Lower lobe of right lung (tissue), 2 donors: Measurements from ENCODE around the gene ZNF614. TPM values are rescaled to one million over a fixed set of nuclear protein-coding genes. Genes with fewer than 3 reads are reported as not detected.
A peak's percentile ranks its signal among the peaks of the same experiment; 100 is the strongest.
"Not testable (repeated sequence)": the region's sequence is repeated elsewhere in the genome, so short reads cannot be mapped to it uniquely, and the experiment has no call there.

Experiments used
- ATAC-seq, 2 donors: fragments of 200-7000 bp; cut with Tn5 transposase; one replicate each; pipeline ENCODE4 v1.9.1; 2020 to 2022; ENCODE audit warnings: mild to moderate bottlenecking in 2 of 2, moderate library complexity in 2 of 2
- DNase-seq: peaks from one replicate; pipeline ENCODE4 v3.0.0-alpha.2; 2020
- H3K27ac ChIP-seq: fragments of 200-600 bp; one replicate; pipeline ENCODE4 v1.8.0; 2022
- H3K27me3 ChIP-seq: fragments of 200-600 bp; one replicate; pipeline ENCODE4 v1.8.0; 2022; ENCODE audit warnings: low read depth
- H3K36me3 ChIP-seq: fragments of 200-600 bp; one replicate; pipeline ENCODE4 v1.8.0; 2022; ENCODE audit warnings: mild to moderate bottlenecking
- H3K4me1 ChIP-seq: fragments of 200-600 bp; one replicate; pipeline ENCODE4 v1.8.0; 2022
- H3K4me3 ChIP-seq: fragments of 200-600 bp; one replicate; pipeline ENCODE4 v1.8.0; 2022; ENCODE audit warnings: mild to moderate bottlenecking
- H3K9me3 ChIP-seq: fragments of 200-600 bp; one replicate; pipeline ENCODE4 v1.8.0; 2022
- intact Hi-C: fragments of 100-400 bp; cut with DNase I; formaldehyde crosslinking; loops from one replicate; pipeline ENCODE4 v1.11.0; 2022
- total RNA-seq: library from RNA; stranded (reverse); fragmentation: NEBNext Ultra II Directional; extraction: Animal tissue kit (Norgen Biotek cat#: 25700); gene quantifications from one replicate; pipeline ENCODE4 v1.2.1, GENCODE V29; 2021
- TF ChIP-seq, protein P1 (sequence below): fragments of 200-600 bp; IDR thresholded peaks from one replicate; pipeline ENCODE4 v1.8.0; 2022; ENCODE audit warnings: antibody characterized with exemption, mild to moderate bottlenecking
- donor health status: DM: no; HTN: yes; CAD: no; lungs with severe emphysema.

The ZNF614 gene
- total RNA-seq, 1 donor from 2014 or later, result 7.1 TPM

DNA sequence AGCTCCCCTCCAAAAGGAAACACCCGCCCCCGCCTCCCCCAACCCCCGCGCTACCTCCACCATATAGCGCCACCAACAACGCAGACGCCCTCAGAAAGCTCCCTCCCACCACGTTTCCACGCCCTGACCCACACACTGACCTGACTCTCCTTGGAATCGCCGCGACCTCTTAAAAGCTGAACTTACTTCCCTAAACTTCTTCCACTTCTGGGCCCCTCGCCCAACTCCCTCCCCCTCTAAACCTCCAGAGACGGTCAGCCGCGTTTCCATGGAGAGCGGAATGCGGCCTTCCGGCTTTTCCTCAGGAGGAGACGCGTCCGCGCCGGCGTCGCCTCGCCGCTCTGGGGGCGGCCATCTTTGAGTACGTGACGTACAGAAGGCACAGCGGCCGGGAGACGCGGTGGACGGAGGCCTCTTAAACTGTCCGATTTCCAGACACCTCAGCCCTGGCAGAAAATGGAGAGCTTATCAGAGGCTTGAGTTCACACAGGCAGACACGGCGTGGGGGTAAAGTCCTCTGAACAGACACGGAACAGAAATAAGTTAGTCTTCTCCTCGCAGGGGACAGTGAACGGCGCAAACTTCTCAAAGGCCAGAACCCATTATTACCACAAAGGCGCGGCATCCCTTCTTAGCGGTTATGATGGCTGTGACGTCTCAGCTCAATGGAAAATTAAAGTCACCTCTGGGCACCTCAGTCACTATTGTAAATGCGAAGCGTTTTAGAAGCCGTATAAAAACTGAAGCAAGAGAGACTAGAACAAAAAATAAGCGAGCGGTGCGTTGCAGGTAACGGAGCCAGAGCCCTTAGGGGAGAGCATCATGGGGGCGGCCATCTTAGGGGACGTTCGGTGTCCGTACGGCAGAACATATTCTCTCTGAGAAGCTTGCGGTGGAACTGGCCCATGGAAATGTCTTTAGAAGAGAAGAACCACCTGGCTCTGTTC, 20.6 kb upstream of the ZNF614 start, which contains the start of gene ZNF432:
ZNF432 (minus strand) TSS at position 284 of the 947 bp plus-strand sequence. CDS start 1,970 bp downstream, outside the sequence.
- TF ChIP-seq, protein P1, sequence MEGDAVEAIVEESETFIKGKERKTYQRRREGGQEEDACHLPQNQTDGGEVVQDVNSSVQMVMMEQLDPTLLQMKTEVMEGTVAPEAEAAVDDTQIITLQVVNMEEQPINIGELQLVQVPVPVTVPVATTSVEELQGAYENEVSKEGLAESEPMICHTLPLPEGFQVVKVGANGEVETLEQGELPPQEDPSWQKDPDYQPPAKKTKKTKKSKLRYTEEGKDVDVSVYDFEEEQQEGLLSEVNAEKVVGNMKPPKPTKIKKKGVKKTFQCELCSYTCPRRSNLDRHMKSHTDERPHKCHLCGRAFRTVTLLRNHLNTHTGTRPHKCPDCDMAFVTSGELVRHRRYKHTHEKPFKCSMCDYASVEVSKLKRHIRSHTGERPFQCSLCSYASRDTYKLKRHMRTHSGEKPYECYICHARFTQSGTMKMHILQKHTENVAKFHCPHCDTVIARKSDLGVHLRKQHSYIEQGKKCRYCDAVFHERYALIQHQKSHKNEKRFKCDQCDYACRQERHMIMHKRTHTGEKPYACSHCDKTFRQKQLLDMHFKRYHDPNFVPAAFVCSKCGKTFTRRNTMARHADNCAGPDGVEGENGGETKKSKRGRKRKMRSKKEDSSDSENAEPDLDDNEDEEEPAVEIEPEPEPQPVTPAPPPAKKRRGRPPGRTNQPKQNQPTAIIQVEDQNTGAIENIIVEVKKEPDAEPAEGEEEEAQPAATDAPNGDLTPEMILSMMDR, result no peak
- Histone ChIP-seq H3K36me3 (peaks cover 12% of the 10 kb centered on the region), H3K27ac (peak within 1 kb of the TSS; percentile 92), H3K27me3 (no peaks in the 10 kb centered on the region), H3K9me3 (peaks cover 33% of the 10 kb centered on the region), H3K4me3 (peak within 1 kb of the TSS; percentile 57), H3K4me1 (peaks cover 13% of the 10 kb centered on the region)
- intact Hi-C loops, result no loop called here
- ATAC-seq, result peak; percentile 98 to 99
- peak; percentile 96 for DNase-seq

DNA sequence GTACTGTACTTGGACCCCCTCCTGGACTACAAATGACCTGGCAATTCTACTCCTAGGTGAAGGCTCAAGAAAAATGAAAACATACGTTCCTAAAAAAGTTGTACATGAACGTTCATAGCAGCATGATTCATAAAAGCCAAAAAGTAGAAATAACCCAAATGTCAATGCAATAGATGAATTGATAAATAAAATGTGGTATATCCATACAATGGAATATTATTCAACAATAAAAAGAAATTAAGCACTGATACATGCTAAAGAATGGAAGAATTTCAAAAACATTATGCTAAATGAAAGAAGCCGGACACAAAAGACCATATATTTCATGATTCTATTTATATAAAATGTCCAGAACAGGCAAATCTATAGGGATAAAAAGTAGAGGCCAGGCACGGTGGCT, 11.0 kb upstream of the ZNF614 start:
- no peaks in the 10 kb centered on the region for H3K4me1 ChIP-seq
- TF ChIP-seq, protein P1, result no peak
- no peak overlapping the region for H3K27ac ChIP-seq
- peaks cover 79% of the 10 kb centered on the region for H3K36me3 ChIP-seq
- H3K4me3 ChIP-seq, result no peak overlapping the region
- ATAC-seq, result no peak
- H3K27me3 ChIP-seq, result no peaks in the 10 kb centered on the region
- no peak for DNase-seq
- H3K9me3 ChIP-seq, result peaks cover 81% of the 10 kb centered on the region
- intact Hi-C loops, result no loop called here

DNA sequence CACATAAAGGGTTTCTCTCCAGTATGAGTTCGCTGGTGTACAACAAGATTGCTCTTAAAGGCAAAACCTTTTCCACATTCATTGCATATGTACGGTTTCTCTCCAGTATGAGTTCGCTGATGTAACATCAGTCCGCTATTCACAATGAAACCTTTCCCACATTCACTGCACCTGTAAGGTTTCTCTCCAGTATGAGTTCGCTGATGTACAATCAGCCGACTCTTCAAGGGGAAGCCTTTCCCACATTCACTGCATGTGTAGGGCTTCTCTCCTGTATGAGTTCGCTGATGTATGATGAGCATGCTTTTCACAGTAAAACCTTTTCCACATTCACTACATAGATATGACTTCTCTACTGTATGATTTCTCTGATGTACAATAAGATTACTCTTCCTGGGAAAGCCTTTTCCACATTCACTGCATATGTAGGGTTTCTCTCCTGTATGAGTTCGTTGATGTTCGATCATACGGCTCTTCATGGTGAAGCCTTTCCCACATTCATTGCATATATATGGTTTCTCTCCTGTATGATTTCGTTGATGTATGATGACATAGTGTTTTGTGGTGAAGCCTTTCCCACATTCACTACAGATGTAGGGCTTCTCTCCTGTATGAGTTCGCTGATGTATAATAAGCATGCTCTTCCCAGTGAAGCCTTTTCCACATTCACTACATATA, 6.0 kb upstream of the ZNF614 start:
- H3K9me3 ChIP-seq, result peaks cover 90% of the 10 kb centered on the region
- DNase-seq (no peak), ATAC-seq (no peak)
- TF ChIP-seq, protein P1, result no peak
- no peaks in the 10 kb centered on the region for H3K27me3 ChIP-seq
- no peak overlapping the region for H3K4me3 ChIP-seq
- H3K27ac ChIP-seq, result no peak overlapping the region
- intact Hi-C loops, result no loop called here
- peaks cover 49% of the 10 kb centered on the region for H3K36me3 ChIP-seq
- peaks cover under 1% of the 10 kb centered on the region for H3K4me1 ChIP-seq

DNA sequence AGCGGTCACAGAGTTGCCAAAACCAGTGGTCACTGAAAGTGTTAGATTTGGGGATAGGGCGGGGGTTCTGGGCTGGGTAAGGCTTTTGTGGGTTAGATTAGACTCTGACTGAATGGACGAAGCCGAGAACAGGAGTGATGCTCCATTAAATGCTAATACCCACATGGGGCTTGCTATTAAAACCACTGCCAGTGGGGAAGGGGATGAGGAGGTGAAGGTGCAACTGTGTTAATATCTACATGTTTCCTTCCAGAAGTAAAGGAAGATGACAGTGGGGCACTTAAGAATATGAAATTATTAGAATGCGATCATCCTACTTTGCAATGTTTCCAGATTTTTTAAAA, 573 bp upstream of the ZNF614 start:
- H3K9me3 ChIP-seq, result peaks cover 52% of the 10 kb centered on the region
- peaks cover 21% of the 10 kb centered on the region for H3K36me3 ChIP-seq
- peaks cover 17% of the 10 kb centered on the region for H3K4me1 ChIP-seq
- no peak for DNase-seq
- intact Hi-C loops, result no loop called here
- TF ChIP-seq, protein P1, result no peak
- H3K4me3 ChIP-seq, result peak overlapping the region; percentile 78
- H3K27me3 ChIP-seq, result no peaks in the 10 kb centered on the region
- H3K27ac ChIP-seq, result peak overlapping the region; percentile 91
- ATAC-seq, result peak; percentile 7 to 38

DNA sequence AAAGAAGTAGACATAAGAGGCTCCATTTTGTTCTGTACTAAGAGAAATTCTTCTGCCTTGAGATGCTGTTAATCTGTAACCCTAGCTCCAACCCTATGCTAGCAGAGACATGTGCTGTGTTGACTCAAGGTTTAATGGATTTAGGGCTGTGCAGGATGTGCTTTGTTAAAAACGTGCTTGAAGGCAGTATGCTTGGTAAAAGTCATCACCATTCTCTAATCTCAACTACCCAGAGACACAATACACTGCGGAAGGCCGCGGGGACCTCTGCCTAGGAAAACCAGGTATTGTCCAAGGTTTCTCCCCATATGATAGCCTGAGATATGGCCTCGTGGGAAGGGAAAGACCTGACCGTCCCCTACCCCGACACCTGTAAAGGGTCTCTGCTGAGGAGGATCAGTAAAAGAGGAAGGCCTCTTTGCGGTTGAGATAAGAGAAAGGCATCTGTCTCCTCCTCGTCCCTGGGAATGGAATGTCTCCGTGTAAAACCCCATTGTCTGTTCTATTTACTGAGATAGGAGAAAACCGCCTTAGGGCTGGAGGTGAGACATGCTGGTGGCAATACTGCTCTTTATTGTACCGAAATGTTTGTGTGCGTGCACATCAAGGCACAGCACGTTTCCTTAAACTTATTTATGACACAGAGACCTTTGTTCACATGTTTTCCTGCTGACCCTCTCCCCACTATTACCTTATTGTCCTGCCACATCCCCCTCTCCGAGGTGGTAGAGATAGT, 1.8 kb downstream of the ZNF614 start:
- H3K4me1 ChIP-seq, result peaks cover 17% of the 10 kb centered on the region
- H3K27ac ChIP-seq, H3K27me3 ChIP-seq, ATAC-seq, DNase-seq, intact Hi-C loops: not testable (repeated sequence)
- H3K4me3 ChIP-seq, result peak overlapping the region; percentile 78
- peaks cover 36% of the 10 kb centered on the region for H3K36me3 ChIP-seq
- peaks cover 50% of the 10 kb centered on the region for H3K9me3 ChIP-seq

DNA sequence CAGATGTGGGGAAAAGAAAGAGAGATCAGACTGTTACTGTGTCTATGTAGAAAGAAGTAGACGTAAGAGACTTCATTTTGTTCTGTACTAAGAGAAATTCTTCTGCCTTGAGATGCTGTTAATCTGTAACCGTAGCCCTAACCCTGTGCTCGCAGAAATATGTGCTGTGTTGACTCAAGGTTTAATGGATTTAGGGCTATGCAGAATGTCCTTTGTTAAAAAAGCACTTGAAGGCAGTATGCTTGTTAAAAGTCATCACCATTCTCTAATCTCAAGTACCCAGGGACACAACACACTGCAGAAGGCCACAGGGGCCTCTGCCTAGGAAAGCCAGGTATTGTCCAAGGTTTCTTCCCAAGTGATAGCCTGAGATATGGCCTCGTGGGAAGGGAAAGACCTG, 3.7 kb downstream of the ZNF614 start:
- Histone ChIP-seq H3K36me3 (peaks cover 51% of the 10 kb centered on the region), H3K9me3 (peaks cover 56% of the 10 kb centered on the region), H3K4me1 (peaks cover 17% of the 10 kb centered on the region)
- DNase-seq, intact Hi-C loops, H3K27me3 ChIP-seq, H3K27ac ChIP-seq, ATAC-seq, H3K4me3 ChIP-seq: not testable (repeated sequence)
